C4-2B (cell line): ENCODE measurements around the gene SCN9A.

Source experiments
- CTCF ChIP-seq: fragments of 450-650 bp; conservative IDR thresholded peaks from 2 replicates; pipeline ENCODE4 v1.5.1; 2017; ENCODE audit warnings: mild to moderate bottlenecking
- ZFX ChIP-seq: fragments of 450-650 bp; IDR thresholded peaks from 2 replicates; pipeline ENCODE4 v1.6.1; 2017

GRCh38 chr2:166197446-166197845, 178.3 kb downstream of the SCN9A start:
- TF ChIP-seq CTCF (no peak), ZFX (no peak)
